ENCODE results near the gene STAT3.
A peak's percentile ranks its signal among the peaks of the same experiment; 100 is the strongest.
"Not testable (repeated sequence)": the region's sequence is repeated elsewhere in the genome, so short reads cannot be mapped to it uniquely, and the experiment has no call there.

The STAT3 gene

DNA sequence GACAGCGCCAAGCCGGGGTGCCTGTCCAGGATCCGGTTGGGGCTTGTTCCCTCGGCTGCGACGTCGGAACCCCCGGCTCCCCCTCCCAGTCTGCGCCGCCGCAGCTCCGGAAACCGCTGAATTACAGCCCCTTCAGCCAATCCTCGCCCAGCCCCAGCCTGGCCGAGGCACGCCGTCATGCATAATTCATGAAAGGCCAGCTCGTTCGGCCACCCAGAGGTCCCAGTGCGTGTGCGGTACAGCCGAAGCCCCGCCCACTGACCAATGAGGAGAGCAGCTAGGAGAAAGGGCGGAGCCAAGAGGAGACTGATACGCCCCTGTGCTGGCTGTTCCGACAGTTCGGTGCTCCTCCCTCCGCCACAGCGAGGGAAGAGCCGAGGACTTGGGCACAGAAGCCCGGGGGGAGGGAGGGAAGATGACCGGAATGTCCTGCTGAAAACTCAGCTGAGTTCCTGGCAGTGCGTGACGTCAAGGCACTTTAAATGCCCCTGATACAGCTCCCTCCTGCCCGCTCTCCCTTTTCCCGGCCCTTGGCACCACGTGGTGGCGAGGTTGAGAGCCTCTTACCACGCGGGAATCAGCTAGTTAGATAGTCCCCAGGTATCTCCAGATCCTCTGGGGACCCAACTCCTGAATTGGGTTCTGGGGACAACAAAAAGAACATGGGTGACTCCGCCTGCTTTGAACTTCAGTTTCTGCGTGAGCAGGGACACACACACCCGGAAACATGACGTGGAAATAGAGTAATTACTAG lies at the start of gene STAT3:
Gene STAT3, minus strand, starts transcription at position 62 of the 754 bp plus-strand sequence. CDS start 39,926 bp downstream, outside the sequence.
- peak; percentile 95 for DNase-seq (ENCODE audit: low read depth, low spot score)

DNA sequence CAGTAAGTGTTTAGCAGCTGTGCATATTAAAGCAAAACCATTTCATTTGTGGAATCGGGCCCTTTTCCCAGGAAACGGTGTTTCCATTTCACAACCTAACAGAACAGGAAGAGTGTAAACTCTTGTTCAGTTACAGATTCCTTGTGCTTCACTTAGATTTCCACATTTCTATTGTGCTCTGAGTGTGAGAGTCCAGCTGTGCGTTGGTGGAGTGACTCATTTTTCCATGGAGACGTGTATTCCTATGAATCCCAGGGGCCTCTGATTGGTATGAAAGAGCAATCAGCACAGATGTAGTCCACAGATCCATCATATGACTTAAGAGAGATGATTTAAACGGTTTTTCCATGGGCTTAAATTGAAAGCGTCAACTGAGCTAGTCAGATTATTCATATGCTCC lies 48.1 kb upstream of the STAT3 start:
- DNase-seq (ENCODE audit: low read depth, low spot score), result no peak

DNA sequence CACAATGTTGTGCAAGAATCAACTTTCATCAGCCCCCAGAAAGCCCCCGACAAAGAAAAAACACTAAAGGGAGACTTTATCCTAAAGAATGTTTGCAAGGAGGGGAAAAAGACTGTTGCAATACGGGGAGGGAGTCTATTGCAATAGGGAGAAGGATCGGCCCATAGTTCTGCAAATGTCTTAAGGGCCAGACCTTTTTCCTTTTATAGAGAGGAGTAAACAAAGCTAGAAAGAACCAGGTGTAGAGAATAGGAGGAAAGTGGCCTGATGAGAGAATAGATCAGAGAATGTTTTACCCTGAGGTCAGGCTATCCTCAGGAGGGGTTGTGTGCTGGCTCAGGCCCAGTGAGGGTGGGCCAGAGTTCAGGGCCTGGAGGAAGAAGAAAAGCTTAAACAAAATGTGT lies 43.5 kb upstream of the STAT3 start:
- no peak for DNase-seq (ENCODE audit: low read depth, low spot score)

DNA sequence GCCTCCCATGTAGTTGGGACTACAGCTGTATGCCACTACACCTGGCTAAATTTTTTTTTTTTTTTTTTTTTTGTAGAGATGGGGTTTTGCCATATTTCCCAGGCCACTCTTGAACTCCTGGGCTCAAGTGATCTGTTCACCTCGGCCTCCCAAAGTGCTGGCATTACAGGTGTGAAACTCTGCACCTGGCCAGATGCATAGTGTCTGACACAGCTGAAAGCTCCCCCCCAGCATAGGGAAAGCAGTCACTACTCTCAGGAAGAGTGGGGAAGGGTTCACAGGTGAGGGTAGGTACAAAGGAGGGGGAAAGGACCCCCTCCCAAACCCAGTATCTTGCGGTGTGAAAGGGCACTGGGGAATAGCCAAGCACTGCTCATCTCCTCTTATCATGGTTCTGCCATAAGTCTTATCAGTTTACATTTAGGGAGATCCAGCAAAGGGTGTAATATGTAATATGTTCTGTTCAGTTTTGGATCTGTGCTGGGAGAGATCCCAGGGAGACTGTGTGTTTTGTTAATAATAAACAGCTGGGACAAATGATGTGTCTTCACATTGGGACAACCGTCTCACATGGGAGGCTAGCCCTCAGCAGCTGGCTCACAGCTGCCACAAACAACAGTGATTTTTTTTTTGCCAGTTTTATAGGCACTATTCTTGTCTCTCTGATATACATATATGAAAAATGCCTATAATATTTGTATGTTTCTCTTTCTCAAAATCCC lies 41.6 kb upstream of the STAT3 start:
- no peak for DNase-seq (ENCODE audit: low read depth, low spot score)

DNA sequence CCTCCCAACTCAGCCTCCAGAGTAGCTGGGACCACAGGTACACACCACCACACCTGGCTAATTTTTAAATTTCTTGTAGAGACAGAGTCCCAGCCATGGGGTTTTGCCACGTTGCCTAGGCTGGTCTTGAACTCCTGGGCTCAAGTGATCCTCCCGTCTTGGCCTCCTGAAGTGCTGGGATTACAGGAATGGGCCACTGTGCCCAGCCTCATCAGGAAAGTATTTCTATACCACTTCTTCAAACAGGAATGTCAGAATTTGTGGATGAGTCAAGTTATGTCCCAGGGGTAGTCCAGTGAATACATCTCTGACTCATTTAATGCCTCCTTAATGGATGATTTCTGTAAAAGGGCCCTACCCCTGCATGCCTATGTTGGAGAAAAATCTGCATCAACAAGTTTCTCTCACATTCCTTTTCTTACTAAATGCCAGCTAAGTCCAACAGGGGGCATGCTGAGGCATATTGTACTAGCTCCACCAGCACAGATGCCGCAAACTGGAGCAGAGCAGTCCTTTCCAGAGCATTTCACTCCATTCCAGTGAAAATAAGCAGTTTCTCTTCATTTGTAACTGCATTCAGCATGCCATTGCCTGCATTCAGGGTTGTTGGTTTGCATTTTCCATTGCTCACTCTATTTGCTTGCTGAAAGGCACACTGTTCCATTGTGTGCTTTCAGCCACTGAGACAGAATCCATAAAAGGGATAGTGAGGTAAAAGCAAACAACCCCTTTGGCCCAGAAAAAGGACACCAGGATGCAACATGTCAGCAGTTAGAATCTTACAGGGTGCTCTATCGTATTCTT lies 40.1 kb upstream of the STAT3 start:
- no peak for DNase-seq (ENCODE audit: low read depth, low spot score)

DNA sequence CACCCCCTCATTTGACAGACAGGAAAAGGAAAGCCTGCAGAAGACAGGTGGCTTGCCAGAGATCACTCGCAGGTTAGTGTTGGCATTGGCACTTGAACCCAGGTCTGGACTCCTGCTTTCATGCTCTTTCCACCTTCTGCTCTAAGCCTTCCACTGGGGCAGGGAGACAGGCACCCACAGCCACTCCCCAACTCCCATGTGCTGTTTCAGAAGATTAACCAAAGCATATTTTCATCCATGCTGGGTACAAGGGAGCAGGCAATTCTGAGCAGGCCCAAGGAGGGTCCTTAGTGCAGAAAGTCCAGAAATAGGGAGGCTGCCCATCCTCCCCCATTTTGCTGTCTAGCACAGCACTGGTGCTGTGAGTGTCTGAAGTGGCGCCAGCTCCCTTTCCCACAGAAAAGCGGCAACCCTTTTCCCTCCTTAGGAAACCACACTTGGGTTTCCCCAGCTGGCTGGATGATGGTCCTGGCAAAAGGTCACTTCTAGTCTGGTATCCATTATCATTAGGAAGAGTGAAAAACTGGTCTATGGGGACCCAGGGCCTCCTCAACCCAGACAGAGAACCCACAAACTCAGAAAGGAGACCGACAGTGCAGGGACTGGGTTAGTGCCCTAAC lies 36.9 kb upstream of the STAT3 start:
- no peak for DNase-seq (ENCODE audit: low read depth, low spot score)

DNA sequence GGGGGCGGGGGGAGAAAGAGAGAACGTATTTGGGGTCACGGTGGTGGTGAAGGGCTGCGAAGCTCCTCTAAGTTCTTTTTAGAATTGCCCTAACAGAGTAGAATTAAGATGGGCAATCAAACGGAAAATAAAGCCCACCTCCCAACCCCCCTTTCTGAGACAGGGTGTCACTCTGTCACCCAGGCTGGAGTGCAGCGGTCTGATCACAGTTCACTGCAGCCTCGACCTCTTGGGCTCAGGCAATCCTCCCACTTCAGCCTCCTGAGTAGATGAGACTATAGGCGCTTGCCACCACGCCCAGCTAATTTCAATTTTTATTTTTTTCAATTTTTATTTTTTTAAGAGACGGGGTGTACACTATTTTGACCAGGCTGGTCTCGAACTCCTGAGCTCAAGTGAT lies 35.5 kb upstream of the STAT3 start:
- DNase-seq (ENCODE audit: low read depth, low spot score), result no peak

DNA sequence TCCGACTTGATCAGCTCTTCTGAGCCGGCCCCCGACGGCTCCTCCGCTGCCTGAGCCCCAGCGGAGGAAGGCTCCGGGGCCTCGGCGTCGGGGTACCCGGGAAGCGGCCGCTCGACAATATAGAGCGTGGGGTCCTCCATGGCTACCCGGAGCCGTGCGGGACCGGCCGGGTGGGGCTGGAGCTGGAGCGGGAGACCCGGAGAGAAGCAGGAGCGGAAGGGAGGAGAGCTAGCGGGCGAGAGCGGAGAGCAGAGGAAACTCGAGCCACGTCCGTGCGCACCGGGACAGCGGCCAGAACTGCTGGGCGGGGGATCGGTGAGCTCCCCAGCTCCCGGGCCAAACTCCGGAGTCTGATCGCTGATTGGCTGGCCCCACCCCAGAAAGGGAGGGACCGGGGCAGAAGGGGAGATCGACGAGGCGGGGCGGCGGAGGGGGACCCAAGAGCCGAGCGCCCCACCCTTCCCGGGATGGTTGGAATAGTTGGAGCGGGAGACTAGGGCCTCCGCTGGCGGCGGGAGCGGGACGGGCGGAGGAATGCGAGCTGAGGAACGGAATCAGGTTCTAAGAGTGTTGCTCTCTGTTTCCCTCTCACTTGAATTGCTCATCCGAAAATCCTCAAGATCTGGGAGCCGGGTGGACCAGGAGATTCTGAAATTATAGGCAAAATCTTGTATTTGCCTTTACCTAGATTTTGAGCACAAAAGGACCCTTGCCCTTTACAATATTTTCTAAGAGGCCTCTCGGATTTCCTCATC lies 34.9 kb upstream of the STAT3 start, which contains the start of gene CAVIN1:
Gene CAVIN1, minus strand, starts transcription at position 299 of the 755 bp plus-strand sequence. Its CDS starts 159 bp downstream, at position 140.
- peak; percentile 75 for DNase-seq (ENCODE audit: low read depth, low spot score)

DNA sequence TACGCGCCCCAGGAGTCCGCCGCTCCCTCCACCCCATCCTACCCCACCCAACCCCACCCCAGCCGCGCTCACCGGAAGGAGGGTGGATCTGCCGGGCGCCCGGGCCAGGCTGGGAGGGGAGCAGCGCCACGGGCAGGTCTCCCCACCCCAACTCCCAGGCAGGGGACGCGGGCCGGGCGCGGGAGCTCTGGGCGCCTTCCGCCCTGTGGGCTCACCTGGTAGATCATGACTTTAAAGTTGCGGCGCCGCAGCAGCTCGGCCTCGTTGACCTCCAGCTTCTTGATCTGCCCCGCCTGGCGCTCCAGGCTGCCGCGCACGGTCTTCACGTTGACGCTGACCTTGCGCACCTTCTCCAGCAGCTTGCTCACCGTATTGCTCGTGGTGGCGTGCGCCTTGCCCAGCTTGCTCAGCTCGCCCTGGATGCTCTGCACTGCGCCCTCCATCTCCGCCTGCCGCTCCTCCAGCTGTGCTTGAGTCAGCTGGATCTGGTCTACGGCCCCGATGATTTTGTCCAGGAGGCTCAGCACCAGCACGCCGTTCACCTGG lies 34.2 kb upstream of the STAT3 start:
- no peak for DNase-seq (ENCODE audit: low read depth, low spot score)

DNA sequence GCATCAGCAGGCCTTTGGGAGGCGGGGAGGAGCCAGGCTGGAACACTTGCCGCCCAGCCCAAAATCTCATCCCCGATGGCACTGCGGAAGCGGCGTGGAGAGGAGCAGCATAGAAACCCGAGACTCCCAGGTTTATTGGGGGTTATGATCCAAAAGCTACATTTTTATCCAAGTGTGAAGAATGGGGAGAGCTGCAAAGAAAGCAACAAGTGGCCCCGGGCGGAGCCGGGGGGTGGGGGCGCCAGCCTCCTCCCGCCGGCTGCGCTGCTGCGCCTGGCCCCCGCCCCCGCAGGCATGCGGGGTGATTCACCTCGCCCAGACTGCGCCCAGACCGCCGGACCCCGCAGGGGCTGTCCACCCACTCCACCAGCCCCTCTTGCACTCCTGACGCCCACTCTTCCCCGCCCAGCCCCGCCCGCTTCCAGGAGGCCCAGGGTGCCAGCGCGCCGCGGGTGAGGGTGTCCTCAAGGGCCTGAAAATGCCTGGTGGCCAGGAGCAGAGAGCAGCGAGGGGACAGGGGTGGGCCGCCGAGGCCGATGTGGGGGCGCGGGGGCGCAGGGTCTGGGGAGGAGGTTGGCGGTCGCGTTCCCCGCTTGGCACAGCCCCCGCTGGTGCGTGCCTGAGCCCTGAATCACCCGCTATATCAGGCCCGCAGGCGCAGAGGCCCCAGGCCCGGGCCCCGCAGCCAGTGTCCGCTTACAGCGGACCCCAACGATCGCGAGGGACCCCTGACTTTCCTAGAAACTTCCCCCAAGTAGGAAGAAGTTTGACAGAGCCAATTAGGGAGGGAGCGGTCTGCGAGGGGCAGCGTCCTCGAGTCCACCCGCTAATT lies 33.5 kb upstream of the STAT3 start:
- no peak for DNase-seq (ENCODE audit: low read depth, low spot score)

DNA sequence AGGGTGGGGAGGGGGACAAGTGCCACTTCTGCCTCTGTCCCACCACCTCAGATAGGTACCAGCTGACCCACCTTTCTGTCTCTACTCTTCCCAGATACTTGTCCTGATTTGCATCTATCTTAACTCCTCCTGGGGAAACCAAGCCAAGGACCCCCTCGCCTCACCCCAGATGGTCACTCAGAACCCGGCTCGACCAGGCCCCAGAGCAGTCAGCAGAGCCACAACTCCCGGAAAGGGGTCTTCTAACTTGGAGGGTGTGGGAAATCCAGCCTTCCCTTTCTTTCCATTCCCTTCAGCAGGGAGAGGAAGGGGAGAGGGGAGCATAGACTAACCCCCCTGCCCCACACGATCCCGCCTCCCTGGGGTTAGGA lies 32.9 kb upstream of the STAT3 start:
- DNase-seq (ENCODE audit: low read depth, low spot score), result no peak

DNA sequence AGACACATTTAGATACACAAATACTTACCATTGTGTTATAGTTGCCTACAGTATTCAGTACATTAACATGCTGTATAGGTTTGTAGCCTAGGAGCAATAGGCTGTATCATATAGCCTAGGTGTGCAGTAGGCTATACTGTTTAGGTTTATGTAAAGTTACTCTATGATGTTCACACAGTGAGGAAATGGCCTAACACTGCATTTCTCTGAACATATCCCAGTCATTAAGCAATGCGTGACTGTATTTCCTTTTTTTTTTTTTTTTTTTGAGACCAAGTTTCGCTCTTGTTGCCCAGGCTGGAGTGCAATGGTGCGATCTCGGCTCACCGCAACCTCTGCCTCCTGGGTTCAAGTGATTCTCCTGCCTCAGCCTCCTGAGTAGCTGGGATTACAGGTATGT lies 29.7 kb upstream of the STAT3 start:
- DNase-seq (ENCODE audit: low read depth, low spot score), result not testable (repeated sequence)

DNA sequence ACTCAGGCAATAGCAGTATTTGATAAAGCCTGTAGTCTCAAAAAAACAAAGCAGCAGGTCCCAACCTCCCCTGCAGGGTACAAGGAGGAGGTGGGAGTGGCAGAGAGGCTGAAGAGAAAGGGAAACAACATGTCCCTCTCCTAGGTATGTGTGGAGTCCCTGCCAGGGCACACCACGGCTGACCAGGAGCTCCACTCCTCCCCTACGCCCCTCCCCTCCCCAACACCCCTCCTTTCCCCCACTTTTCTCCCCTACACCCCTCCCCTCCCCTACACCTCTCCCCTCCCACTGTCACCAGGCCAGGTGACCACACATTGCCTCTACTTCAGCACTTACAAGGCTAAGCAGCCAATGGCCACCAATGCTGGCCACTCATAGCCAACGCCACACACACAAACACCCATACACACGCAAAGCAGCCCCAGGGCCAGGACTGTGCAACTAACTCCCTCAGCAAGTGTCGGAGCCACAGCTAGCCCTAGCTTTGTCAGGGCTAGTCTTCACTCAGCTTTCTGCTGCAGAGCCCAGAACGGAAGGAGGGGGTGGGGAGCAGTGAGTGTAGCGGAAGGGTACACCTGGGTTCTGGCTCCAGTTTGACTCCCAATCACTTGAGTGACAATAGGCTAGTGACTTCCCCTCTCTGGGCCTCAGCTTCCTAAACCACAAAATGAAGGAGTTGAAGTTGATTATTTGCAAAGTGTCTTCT lies 26.6 kb upstream of the STAT3 start:
- DNase-seq (ENCODE audit: low read depth, low spot score), result no peak

DNA sequence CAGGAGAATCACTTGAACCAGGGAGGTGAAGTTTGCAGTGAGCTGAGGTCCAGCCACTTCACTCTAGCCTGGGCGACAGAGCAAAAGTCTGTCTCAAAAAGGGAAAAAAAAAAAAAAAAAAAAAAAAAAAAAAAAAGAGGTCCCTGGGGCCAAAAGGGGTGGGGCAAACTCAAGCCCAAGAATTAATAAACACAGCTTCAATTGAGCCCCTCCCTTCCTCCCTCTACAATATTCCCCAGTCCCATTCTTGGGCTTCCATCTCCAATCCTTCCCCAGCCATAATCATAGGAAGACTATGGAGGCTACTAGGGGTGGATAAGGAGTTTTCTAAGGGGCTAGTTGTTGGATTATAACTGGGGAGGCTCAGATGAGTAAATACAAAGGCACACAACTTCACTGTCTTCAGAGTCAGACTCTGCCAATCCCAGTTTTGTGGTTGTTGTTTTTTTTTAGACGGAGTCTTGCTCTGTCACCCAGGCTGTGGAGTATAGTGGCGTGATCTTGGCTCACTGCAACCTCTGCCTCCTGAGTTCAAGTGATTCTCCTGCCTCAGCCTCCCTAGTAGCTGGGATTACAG lies 25.3 kb upstream of the STAT3 start:
- DNase-seq (ENCODE audit: low read depth, low spot score), result no peak

DNA sequence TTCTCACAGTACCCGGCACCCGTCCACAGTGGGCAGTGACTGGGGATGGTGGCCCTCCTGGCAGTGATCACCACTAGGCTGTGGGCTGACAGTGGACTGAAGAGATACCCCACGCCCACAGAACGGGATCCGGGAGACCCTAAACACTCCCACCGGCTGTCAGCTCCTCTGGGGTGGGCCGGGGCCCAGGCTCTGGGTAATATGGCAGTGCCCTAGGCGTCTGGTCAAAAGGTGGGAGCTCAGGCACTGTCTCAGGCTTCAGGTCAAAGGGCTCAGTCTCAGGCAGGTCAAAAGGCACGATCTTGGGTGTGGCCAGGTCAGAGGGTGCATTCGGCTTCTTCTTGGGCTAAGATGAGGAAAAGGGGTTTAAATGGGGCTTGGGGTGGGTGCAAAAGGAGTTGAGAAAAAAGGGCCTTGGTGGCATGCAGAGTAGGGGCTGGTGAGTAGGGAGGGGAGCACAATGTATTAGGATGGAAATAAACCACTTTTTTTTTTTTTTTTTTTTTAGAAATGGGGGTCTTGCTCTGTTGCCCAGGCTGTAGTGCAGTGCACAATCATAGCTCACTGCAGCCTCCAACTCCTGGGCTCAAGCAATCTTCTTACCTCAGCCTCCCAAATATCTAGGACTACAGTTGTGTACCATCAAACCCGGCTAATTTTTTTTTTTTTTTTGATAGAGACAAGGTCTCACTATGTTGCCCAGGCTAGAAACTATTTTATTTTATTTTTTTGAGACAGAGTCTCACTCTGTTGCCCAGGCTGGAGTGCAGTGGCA lies 23.9 kb upstream of the STAT3 start:
- no peak for DNase-seq (ENCODE audit: low read depth, low spot score)

DNA sequence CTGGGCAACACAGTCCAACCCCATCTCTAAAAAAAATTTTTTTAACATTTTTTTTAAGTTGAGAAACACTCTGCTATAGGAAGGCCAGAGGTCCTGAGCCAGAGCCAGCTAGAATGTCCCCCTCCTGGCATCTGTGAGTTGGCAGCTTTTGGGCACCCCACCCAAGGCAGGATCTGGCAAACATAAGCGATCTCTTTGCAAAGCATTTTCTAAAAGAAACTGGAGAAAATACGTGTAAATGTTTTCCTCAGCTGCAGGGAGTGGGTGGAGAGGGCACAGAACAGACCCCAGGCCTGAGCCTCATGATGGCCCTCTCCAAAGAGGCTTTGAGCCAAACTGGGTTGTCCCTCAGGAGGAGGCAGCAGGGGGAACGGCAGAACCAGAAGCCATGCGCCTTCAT lies 23.1 kb upstream of the STAT3 start:
- DNase-seq (ENCODE audit: low read depth, low spot score), result no peak

DNA sequence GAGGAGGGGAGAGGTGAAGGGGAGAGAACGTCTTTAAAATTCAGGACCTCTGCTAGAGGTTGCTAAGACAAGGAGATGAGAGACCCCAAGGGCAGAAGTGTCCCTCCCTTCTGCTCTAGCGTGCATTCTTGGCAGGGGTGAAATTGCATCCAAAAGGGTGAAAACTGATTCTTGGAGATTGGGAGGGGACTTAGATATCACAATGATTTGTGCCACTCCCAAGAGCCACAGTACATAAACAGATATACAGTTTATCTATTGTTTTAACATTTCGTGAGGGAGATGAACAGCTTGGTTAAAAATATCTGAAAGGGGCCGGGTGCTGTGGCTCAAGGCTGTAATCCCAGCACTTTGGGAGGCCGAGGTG lies 22.1 kb upstream of the STAT3 start:
- DNase-seq (ENCODE audit: low read depth, low spot score), result no peak
